ENCODE results near the gene ABCB11. TPM values are rescaled to one million over a fixed set of nuclear protein-coding genes. Genes with fewer than 3 reads are reported as not detected.
"Not testable (repeated sequence)": the region's sequence is repeated elsewhere in the genome, so short reads cannot be mapped to it uniquely, and the experiment has no call there.

Gene ABCB11
- total RNA-seq, 1 donor = not detected

DNA sequence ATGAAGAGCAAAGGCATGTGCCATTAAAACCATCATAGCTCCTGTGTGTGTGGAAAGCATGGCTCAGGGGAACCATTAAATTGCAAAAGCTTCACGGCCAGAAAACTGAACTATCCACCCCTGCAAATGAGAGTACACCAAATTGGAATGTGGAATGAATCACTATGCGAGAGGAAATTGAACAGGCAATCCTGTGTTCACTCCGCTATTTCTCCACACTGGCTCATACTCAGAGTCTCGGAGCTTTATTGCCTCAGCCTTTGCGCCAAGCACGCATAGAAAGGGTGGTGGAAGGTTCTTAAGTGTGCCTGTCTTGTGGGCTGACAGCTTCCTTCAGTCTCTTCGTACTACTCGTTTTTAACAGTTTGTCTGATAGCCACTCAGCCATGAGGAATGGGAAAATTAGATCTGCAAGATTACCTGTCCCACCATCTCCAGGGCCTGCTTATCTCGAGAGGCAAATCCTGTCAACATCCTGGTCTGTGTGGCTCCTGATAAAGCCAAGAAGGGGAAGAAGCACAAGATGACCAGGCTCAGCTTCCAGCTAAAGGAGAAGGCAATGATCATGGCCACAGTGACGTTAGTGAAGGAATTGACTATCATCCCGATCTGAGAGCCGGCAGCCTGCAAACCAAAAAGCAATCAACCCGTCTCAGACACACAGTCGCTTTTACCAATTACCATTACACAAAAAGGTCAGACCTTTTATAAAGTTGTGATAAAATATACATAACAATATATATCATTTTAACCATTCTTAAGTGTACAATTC lies 95.1 kb downstream of the ABCB11 start:
- peak overlapping the region; percentile 73 for H2AFZ ChIP-seq (ENCODE audit: low read length)
- H3K27me3 ChIP-seq (ENCODE audit: insufficient read depth, low read length) = no peaks in the 10 kb centered on the region
- H3K4me1 ChIP-seq (ENCODE audit: insufficient read depth, low read length) = peaks cover 20% of the 10 kb centered on the region
- H3K4me2 ChIP-seq (ENCODE audit: insufficient read depth, low read length) = peak overlapping the region; percentile 73
- H3K36me3 ChIP-seq (ENCODE audit: insufficient read depth, low read length) = no peaks in the 10 kb centered on the region
- no peaks in the 10 kb centered on the region for H3K79me2 ChIP-seq (ENCODE audit: insufficient read depth, low read length)
- H3K27ac ChIP-seq (ENCODE audit: low read depth, low read length) = peak overlapping the region; percentile 53
- TF ChIP-seq, protein P1, sequence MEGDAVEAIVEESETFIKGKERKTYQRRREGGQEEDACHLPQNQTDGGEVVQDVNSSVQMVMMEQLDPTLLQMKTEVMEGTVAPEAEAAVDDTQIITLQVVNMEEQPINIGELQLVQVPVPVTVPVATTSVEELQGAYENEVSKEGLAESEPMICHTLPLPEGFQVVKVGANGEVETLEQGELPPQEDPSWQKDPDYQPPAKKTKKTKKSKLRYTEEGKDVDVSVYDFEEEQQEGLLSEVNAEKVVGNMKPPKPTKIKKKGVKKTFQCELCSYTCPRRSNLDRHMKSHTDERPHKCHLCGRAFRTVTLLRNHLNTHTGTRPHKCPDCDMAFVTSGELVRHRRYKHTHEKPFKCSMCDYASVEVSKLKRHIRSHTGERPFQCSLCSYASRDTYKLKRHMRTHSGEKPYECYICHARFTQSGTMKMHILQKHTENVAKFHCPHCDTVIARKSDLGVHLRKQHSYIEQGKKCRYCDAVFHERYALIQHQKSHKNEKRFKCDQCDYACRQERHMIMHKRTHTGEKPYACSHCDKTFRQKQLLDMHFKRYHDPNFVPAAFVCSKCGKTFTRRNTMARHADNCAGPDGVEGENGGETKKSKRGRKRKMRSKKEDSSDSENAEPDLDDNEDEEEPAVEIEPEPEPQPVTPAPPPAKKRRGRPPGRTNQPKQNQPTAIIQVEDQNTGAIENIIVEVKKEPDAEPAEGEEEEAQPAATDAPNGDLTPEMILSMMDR (IDR thresholded peaks at IDR 0.05; ENCODE audit: extremely low read depth, low read depth, low read length) = no peak
- no peak overlapping the region for H3K4me3 ChIP-seq (ENCODE audit: insufficient read depth, low read length)
- DNase-seq (ENCODE audit: insufficient read length, low spot score, missing footprints) = peak; percentile 73
- H3K9me3 ChIP-seq (ENCODE audit: low read depth, low read length) = no peaks in the 10 kb centered on the region
- no peaks in the 10 kb centered on the region for H4K20me1 ChIP-seq (ENCODE audit: insufficient read depth, low read length)

DNA sequence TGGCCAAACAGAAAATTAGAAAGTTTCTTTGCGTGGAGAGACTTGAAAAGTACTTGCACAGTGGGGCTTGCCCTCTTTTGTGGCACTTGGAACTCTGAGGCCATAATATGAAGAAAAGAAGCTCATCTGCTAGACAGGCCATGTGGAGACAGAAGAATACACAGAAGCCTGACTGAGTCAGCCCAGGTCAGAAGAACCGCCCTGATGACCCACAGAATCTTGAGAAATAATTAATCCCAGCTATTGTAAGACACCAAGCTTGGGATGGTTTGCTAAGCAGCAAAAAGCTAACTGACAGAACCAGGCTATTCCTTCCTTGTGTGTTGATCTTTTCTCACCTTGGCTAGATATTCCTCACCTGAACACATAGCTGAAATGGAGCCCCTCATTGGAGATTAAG lies 96.3 kb downstream of the ABCB11 start:
- DNase-seq (ENCODE audit: insufficient read length, low spot score, missing footprints) = no peak
- no peaks in the 10 kb centered on the region for H3K9me3 ChIP-seq (ENCODE audit: low read depth, low read length)
- no peak overlapping the region for H3K4me3 ChIP-seq (ENCODE audit: insufficient read depth, low read length)
- no peaks in the 10 kb centered on the region for H3K27me3 ChIP-seq (ENCODE audit: insufficient read depth, low read length)
- no peak overlapping the region for H3K27ac ChIP-seq (ENCODE audit: low read depth, low read length)
- H2AFZ ChIP-seq (ENCODE audit: low read length) = no peak overlapping the region
- TF ChIP-seq, protein P1 (IDR thresholded peaks at IDR 0.05; ENCODE audit: extremely low read depth, low read depth, low read length) = no peak
- H3K36me3 ChIP-seq (ENCODE audit: insufficient read depth, low read length) = no peaks in the 10 kb centered on the region
- no peaks in the 10 kb centered on the region for H3K79me2 ChIP-seq (ENCODE audit: insufficient read depth, low read length)
- no peak overlapping the region for H3K4me2 ChIP-seq (ENCODE audit: insufficient read depth, low read length)
- peaks cover 20% of the 10 kb centered on the region for H3K4me1 ChIP-seq (ENCODE audit: insufficient read depth, low read length)
- H4K20me1 ChIP-seq (ENCODE audit: insufficient read depth, low read length) = no peaks in the 10 kb centered on the region

DNA sequence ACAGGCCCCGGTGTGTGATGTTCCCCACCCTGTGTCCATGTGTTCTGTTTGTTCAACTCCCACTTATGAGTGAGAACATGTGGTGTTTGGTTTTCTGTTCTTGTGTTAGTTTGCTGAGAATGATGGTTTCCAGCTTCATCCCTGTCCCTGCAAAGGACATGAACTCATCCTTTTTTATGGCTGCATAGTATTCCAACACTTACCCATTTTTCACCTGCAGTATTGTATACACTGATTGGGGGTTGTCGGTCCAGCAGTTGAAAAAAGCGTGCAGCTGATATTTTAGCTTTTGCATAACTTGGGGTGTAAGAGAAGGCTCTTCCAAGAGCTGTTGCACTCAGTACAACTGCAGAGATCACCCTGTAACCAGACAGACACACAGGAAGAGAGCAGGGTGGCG lies 99.0 kb downstream of the ABCB11 start:
- H2AFZ ChIP-seq (ENCODE audit: low read length); H3K4me3 ChIP-seq (ENCODE audit: insufficient read depth, low read length); H3K27ac ChIP-seq (ENCODE audit: low read depth, low read length); H3K36me3 ChIP-seq (ENCODE audit: insufficient read depth, low read length); DNase-seq (ENCODE audit: insufficient read length, low spot score, missing footprints); H3K79me2 ChIP-seq (ENCODE audit: insufficient read depth, low read length); H3K9me3 ChIP-seq (ENCODE audit: low read depth, low read length); H3K4me2 ChIP-seq (ENCODE audit: insufficient read depth, low read length); H3K27me3 ChIP-seq (ENCODE audit: insufficient read depth, low read length); H4K20me1 ChIP-seq (ENCODE audit: insufficient read depth, low read length): not testable (repeated sequence)
- H3K4me1 ChIP-seq (ENCODE audit: insufficient read depth, low read length) = peaks cover 14% of the 10 kb centered on the region

DNA sequence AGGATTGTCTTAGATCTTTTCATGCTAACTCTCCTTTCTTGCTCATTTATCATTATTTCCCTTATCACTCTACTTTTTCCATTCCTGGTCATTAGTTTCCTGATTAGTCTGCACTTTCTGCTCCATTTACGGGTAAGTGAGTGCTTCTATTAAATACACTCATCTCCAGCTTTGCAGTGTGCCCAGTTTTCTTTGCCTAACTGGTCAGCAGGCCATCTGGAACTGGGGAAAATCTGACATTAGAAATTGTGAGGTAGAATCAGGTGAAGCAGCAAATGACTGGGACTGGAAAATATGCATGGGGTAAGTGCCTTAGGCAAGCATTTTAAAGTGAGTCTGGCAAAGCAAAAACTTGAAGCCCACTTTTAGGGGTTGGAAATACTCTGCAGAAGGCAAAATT lies 100.9 kb downstream of the ABCB11 start:
- no peak overlapping the region for H3K4me2 ChIP-seq (ENCODE audit: insufficient read depth, low read length)
- no peak overlapping the region for H3K27ac ChIP-seq (ENCODE audit: low read depth, low read length)
- no peaks in the 10 kb centered on the region for H3K79me2 ChIP-seq (ENCODE audit: insufficient read depth, low read length)
- TF ChIP-seq, protein P1 (IDR thresholded peaks at IDR 0.05; ENCODE audit: extremely low read depth, low read depth, low read length) = no peak
- no peaks in the 10 kb centered on the region for H4K20me1 ChIP-seq (ENCODE audit: insufficient read depth, low read length)
- no peak for DNase-seq (ENCODE audit: insufficient read length, low spot score, missing footprints)
- no peaks in the 10 kb centered on the region for H3K9me3 ChIP-seq (ENCODE audit: low read depth, low read length)
- H3K4me3 ChIP-seq (ENCODE audit: insufficient read depth, low read length) = no peak overlapping the region
- H3K36me3 ChIP-seq (ENCODE audit: insufficient read depth, low read length) = no peaks in the 10 kb centered on the region
- H3K4me1 ChIP-seq (ENCODE audit: insufficient read depth, low read length) = peaks cover 5% of the 10 kb centered on the region
- peaks cover 11% of the 10 kb centered on the region for H3K27me3 ChIP-seq (ENCODE audit: insufficient read depth, low read length)
- H2AFZ ChIP-seq (ENCODE audit: low read length) = no peak overlapping the region
